GM21737 (cell line): Measurements from ENCODE around the gene ATP13A4.

ENCODE experiments used
- ATAC-seq: cut with Tn5 transposase; IDR thresholded peaks from one replicate; pipeline ENCODE4 v1.9.1; 2021; ENCODE audit warnings: mild to moderate bottlenecking, moderate library complexity; ENCODE audit not compliant: unreplicated experiment

The ATP13A4 gene

GRCh38 chr3:193498215-193498614, 56.5 kb downstream of the ATP13A4 start:
- ATAC-seq: no peak

- ATAC-seq: no peak
Observed at GRCh38 chr3:193496658-193497057, 58.0 kb downstream of the ATP13A4 start.

GRCh38 chr3:193491026-193491425, 63.7 kb downstream of the ATP13A4 start:
- ATAC-seq: no peak

- no peak for ATAC-seq
Observed at GRCh38 chr3:193490580-193490979, 64.1 kb downstream of the ATP13A4 start.

GRCh38 chr3:193489949-193490348, 64.7 kb downstream of the ATP13A4 start:
- no peak for ATAC-seq

GRCh38 chr3:193488741-193489140, 66.0 kb downstream of the ATP13A4 start:
- no peak for ATAC-seq

GRCh38 chr3:193483988-193484539, 70.6 kb downstream of the ATP13A4 start:
- no peak for ATAC-seq

GRCh38 chr3:193481436-193481835, 73.3 kb downstream of the ATP13A4 start:
- no peak for ATAC-seq

- ATAC-seq: no peak
Observed at GRCh38 chr3:193474446-193474845, 80.2 kb downstream of the ATP13A4 start.

- no peak for ATAC-seq
Observed at GRCh38 chr3:193470710-193471109, 84.0 kb downstream of the ATP13A4 start.

GRCh38 chr3:193465992-193466608, 88.6 kb downstream of the ATP13A4 start:
- ATAC-seq: no peak

GRCh38 chr3:193464889-193465288, 89.8 kb downstream of the ATP13A4 start:
- ATAC-seq: no peak

- ATAC-seq: no peak
Observed at GRCh38 chr3:193457526-193457925, 97.2 kb downstream of the ATP13A4 start.

- no peak for ATAC-seq
Observed at GRCh38 chr3:193452338-193452737, 102.4 kb downstream of the ATP13A4 start.

GRCh38 chr3:193451902-193452301, 102.8 kb downstream of the ATP13A4 start:
- no peak for ATAC-seq

- no peak for ATAC-seq
Observed at GRCh38 chr3:193446965-193447602, 107.6 kb downstream of the ATP13A4 start.

GRCh38 chr3:193439423-193439822, 115.3 kb downstream of the ATP13A4 start:
- ATAC-seq: no peak

GRCh38 chr3:193418576-193419373, 135.9 kb downstream of the ATP13A4 start:
- no peak for ATAC-seq

- ATAC-seq: no peak
Observed at GRCh38 chr3:193416629-193417028, 138.1 kb downstream of the ATP13A4 start.

- no peak for ATAC-seq
Observed at GRCh38 chr3:193407688-193408087, 147.0 kb downstream of the ATP13A4 start.

GRCh38 chr3:193407112-193407511, 147.6 kb downstream of the ATP13A4 start:
- ATAC-seq: no peak

- no peak for ATAC-seq
Observed at GRCh38 chr3:193403307-193403706, 151.4 kb downstream of the ATP13A4 start.
